Endothelial cell of umbilical vein (primary cell): ENCODE measurements around the gene ILKAP. TPM values are rescaled to one million over a fixed set of nuclear protein-coding genes. Genes with fewer than 3 reads are reported as not detected.

Experiments used
- BruUV-seq: library from RNA; stranded (reverse); fragments of 400-500 nt; replicated peaks from 2 replicates; lab custom pipeline; 2021; lab: Mats Ljungman, UMichigan
- CTCF ChIA-PET: fragments of 300-600, 350-600 bp; sonication (Branson Sonifier 250); formaldehyde crosslinking; loops from one replicate; lab custom pipeline; 2021; ENCODE audit warnings: antibody characterized with exemption, inconsistent platforms; lab: Charles Lee
- POLR2A ChIA-PET: fragments of 300-600, 350-600 bp; sonication (Branson Sonifier 250); formaldehyde crosslinking; loops from one replicate; lab custom pipeline; 2021; ENCODE audit warnings: antibody characterized with exemption, inconsistent platforms; lab: Charles Lee
- DNase-seq: peaks from one replicate; pipeline ENCODE4 v3.0.0-alpha.2; 2011; ENCODE audit warnings: low read depth, low spot score
- FAIRE-seq: peaks from 2 replicates; lab custom pipeline; 2011; peaks lifted over from hg19 to GRCh38; lab: Jason Lieb, UNC
- H2AFZ ChIP-seq: 2 replicates; pipeline ENCODE4 v1.6.0; 2012; ENCODE audit warnings: low read depth, low read length, control low read depth, inconsistent platforms
- H3K27ac ChIP-seq: 2 replicates; pipeline ENCODE4 v1.5.1; 2011; ENCODE audit warnings: low read depth, mild to moderate bottlenecking, control low read depth, low read length, moderate library complexity; ENCODE audit not compliant: insufficient read depth
- H3K27me3 ChIP-seq, 2 experiments: 2 replicates each; pipeline versions ENCODE4 v1.6.0 to v1.6.1; 2011; ENCODE audit warnings: low read length in 2 of 2, mixed read lengths in 1 of 2; ENCODE audit not compliant: control insufficient read depth in 2 of 2, insufficient read depth in 2 of 2
- H3K36me3 ChIP-seq, 2 experiments: 2 replicates in 1 of 2; 3 replicates in 1 of 2; pipeline ENCODE4 v1.5.1; 2011; ENCODE audit warnings: low read length in 2 of 2, mild to moderate bottlenecking in 1 of 2, moderate library complexity in 1 of 2; ENCODE audit not compliant: control insufficient read depth in 2 of 2, insufficient read depth in 2 of 2; ENCODE audit errors: extremely low read depth in 1 of 2
- H3K4me1 ChIP-seq: 3 replicates; pipeline ENCODE4 v1.5.1; 2011; ENCODE audit warnings: mild to moderate bottlenecking, low read length; ENCODE audit not compliant: control insufficient read depth, insufficient read depth; ENCODE audit errors: extremely low read depth
- H3K4me2 ChIP-seq: 2 replicates; pipeline ENCODE4 v1.6.1; 2011; ENCODE audit warnings: low read length, control low read depth, mixed read lengths; ENCODE audit not compliant: insufficient read depth
- H3K4me3 ChIP-seq, 3 experiments: fragments of 200-600 bp in 1 of 3; sonication (generic), shearing (Covaris generic) in 1 of 3; replicated peaks in 1 of 3; 2 replicates each; pipeline ENCODE4 v1.5.1; 2011 to 2016; ENCODE audit warnings: control low read depth in 3 of 3, low read length in 3 of 3, mild to moderate bottlenecking in 2 of 3, inconsistent platforms in 1 of 3, low read depth in 1 of 3, moderate library complexity in 1 of 3; ENCODE audit not compliant: insufficient read depth in 1 of 3
- H3K79me2 ChIP-seq: 2 replicates; pipeline ENCODE4 v1.6.0; 2012; ENCODE audit warnings: low read length, inconsistent platforms; ENCODE audit not compliant: control insufficient read depth, insufficient read depth
- H3K9ac ChIP-seq: replicated peaks from 2 replicates; pipeline ENCODE3; 2011; ENCODE audit warnings: low read length, control low read depth; ENCODE audit not compliant: insufficient read depth; ENCODE audit errors: extremely low read depth
- H3K9me1 ChIP-seq: replicated peaks from 3 replicates; pipeline ENCODE4 v1.6.0; 2011; ENCODE audit warnings: mild to moderate bottlenecking, low read length; ENCODE audit not compliant: control insufficient read depth, insufficient read depth; ENCODE audit errors: extremely low read depth
- H3K9me3 ChIP-seq: replicated peaks from 2 replicates; pipeline ENCODE4 v1.5.1; 2012; ENCODE audit warnings: low read length, inconsistent platforms; ENCODE audit not compliant: control insufficient read depth, insufficient read depth
- H4K20me1 ChIP-seq: replicated peaks from 2 replicates; pipeline ENCODE3; 2011; ENCODE audit warnings: mild to moderate bottlenecking, low read length; ENCODE audit not compliant: control insufficient read depth, insufficient read depth; ENCODE audit errors: extremely low read depth
- CTCF ChIP-seq, 2 donors: IDR thresholded peaks; 1 replicate in 1 of 2; 2 replicates in 1 of 2; pipeline ENCODE4 v1.5.1; 2011; ENCODE audit warnings: low read length in 2 of 2, mild to moderate bottlenecking in 2 of 2, moderate library complexity in 2 of 2, control low read depth in 1 of 2, inconsistent platforms in 1 of 2, low read depth in 1 of 2; ENCODE audit not compliant: insufficient read depth in 1 of 2; ENCODE audit errors: extremely low read depth in 1 of 2
- EZH2 ChIP-seq: IDR thresholded peaks from 2 replicates; pipeline ENCODE4 v1.6.1; 2012; ENCODE audit warnings: borderline replicate concordance, low read depth, mild to moderate bottlenecking, moderate library complexity, low read length, inconsistent platforms; ENCODE audit not compliant: severe bottlenecking
- FOS ChIP-seq: IDR thresholded peaks from 2 replicates; pipeline ENCODE4 v1.6.1; 2011; ENCODE audit warnings: mild to moderate bottlenecking, low read length, moderate library complexity, borderline replicate concordance; ENCODE audit not compliant: insufficient read depth
- GATA2 ChIP-seq: IDR thresholded peaks from 2 replicates; pipeline ENCODE4 v1.7.0; 2011; ENCODE audit warnings: low read depth, mild to moderate bottlenecking, moderate library complexity, mixed read lengths, low read length; ENCODE audit not compliant: insufficient read length, insufficient read depth
- JUN ChIP-seq: IDR thresholded peaks from 2 replicates; pipeline ENCODE4 v1.6.1; 2011; ENCODE audit warnings: borderline replicate concordance, low read depth; ENCODE audit not compliant: insufficient read length, insufficient read depth
- MAX ChIP-seq: IDR thresholded peaks from 2 replicates; pipeline ENCODE4 v1.6.1; 2011; ENCODE audit not compliant: insufficient read depth, insufficient read length
- MYC ChIP-seq: IDR thresholded peaks from one replicate; pipeline ENCODE4 v1.6.1; 2011; ENCODE audit warnings: mild to moderate bottlenecking, low read depth, low read length
- POLR2A ChIP-seq: IDR thresholded peaks from 2 replicates; pipeline ENCODE4 v1.6.1; 2012; ENCODE audit warnings: low read depth, mild to moderate bottlenecking, control low read depth, low read length
- POLR2AphosphoS5 ChIP-seq: IDR thresholded peaks from 2 replicates; pipeline ENCODE4 v1.6.1; 2012; ENCODE audit warnings: low read depth, mild to moderate bottlenecking, control low read depth, low read length, moderate library complexity; ENCODE audit not compliant: insufficient read depth
- dilution Hi-C: fragments of 300-500 bp; cut with MboI; formaldehyde crosslinking; loops from one replicate; pipeline ENCODE4 v1.15.0; 2019; ENCODE audit warnings: low sequenced_read_pairs; ENCODE audit not compliant: extremely low pct_ligation_motif_present
- intact Hi-C: fragments of 100-400 bp; cut with micrococcal nuclease; formaldehyde crosslinking; loops from one replicate; pipeline ENCODE4 v1.10.0; 2022
- polyA plus RNA-seq, 4 experiments: library from polyadenylated mRNA; depleted of rRNA in 3 of 4; stranded (reverse) in 3 of 4; unstranded in 1 of 4; fragments of >200 nt; gene quantifications; 2 replicates each; pipeline versions ENCODE4 v1.2.1 to v1.2.3, GENCODE V29; 2011 to 2012; ENCODE audit warnings: missing spikeins in 1 of 4
- total RNA-seq: library from RNA; stranded (reverse); gene quantifications from 2 replicates; pipeline ENCODE4 v1.2.3, GENCODE V29; 2021

ILKAP gene
- total and polyA plus RNA-seq, 2 donors (not counting 3 experiments of a cell fraction or from before 2014, with no cell fraction given) = 49.2 to 49.8 TPM

GRCh38 chr2:238150686-238151085, 52.8 kb downstream of the ILKAP start:
- Histone ChIP-seq H3K9ac (no peak overlapping the region), H3K36me3 (no peaks in the 10 kb centered on the region), H3K4me3 (no peak overlapping the region), H3K27ac (no peak overlapping the region), H3K9me3 (no peaks in the 10 kb centered on the region), H3K4me1 (no peaks in the 10 kb centered on the region), H3K27me3 (no peaks in the 10 kb centered on the region), H3K9me1 (no peaks in the 10 kb centered on the region), H2AFZ (no peak overlapping the region), H3K79me2 (no peaks in the 10 kb centered on the region), H3K4me2 (no peak overlapping the region), H4K20me1 (no peaks in the 10 kb centered on the region)
- dilution Hi-C loops = no loop called here
- POLR2A ChIA-PET = no interaction called here
- CTCF ChIA-PET = no interaction called here
- intact Hi-C loops = no loop called here
- DNase-seq (no peak), FAIRE-seq (no peak)
- no TSS peak for BruUV-seq
- TF ChIP-seq MYC (no peak), CTCF (IDR thresholded peaks at IDR 0.05; ENCODE audit: extremely low read depth in 1 of 2, insufficient read depth in 1 of 2, low read depth in 1 of 2, low read length in 2 of 2) (no peak), POLR2A (no peak), JUN (no peak), GATA2 (no peak), FOS (no peak), EZH2 (no peak), MAX (no peak), POLR2AphosphoS5 (no peak)
